Coronary artery (tissue), 2 donors: ENCODE data around the gene ANXA1.
A peak's percentile ranks its signal among the peaks of the same experiment; 100 is the strongest.

Source experiments
- DNase-seq: peaks from one replicate; pipeline ENCODE4 v3.0.0-alpha.2; 2017; ENCODE audit warnings: low spot score
- H3K27ac ChIP-seq, 2 donors: fragments of 200-600 bp; sonication (generic); one replicate each; pipeline ENCODE4 v1.5.1; 2016 to 2019
- H3K4me3 ChIP-seq: fragments of 200-600 bp; sonication (generic); 2 replicates; pipeline ENCODE4 v1.5.1; 2016; ENCODE audit warnings: mild to moderate bottlenecking, moderate library complexity
- TF ChIP-seq, protein P1 (sequence below): fragments of 200-600 bp; sonication (generic); IDR thresholded peaks from one replicate; pipeline ENCODE4 v1.5.1; 2019; ENCODE audit warnings: antibody characterized with exemption

The ANXA1 gene

GRCh38 chr9:73156865-73157187 is 5.2 kb downstream of the ANXA1 start:
- Histone ChIP-seq H3K4me3 (peak overlapping the region; percentile 51), H3K27ac (peak overlapping the region in 1 of 2 donors; percentile 17)
- DNase-seq: no peak
- TF ChIP-seq, protein P1, sequence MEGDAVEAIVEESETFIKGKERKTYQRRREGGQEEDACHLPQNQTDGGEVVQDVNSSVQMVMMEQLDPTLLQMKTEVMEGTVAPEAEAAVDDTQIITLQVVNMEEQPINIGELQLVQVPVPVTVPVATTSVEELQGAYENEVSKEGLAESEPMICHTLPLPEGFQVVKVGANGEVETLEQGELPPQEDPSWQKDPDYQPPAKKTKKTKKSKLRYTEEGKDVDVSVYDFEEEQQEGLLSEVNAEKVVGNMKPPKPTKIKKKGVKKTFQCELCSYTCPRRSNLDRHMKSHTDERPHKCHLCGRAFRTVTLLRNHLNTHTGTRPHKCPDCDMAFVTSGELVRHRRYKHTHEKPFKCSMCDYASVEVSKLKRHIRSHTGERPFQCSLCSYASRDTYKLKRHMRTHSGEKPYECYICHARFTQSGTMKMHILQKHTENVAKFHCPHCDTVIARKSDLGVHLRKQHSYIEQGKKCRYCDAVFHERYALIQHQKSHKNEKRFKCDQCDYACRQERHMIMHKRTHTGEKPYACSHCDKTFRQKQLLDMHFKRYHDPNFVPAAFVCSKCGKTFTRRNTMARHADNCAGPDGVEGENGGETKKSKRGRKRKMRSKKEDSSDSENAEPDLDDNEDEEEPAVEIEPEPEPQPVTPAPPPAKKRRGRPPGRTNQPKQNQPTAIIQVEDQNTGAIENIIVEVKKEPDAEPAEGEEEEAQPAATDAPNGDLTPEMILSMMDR: no peak

DNA sequence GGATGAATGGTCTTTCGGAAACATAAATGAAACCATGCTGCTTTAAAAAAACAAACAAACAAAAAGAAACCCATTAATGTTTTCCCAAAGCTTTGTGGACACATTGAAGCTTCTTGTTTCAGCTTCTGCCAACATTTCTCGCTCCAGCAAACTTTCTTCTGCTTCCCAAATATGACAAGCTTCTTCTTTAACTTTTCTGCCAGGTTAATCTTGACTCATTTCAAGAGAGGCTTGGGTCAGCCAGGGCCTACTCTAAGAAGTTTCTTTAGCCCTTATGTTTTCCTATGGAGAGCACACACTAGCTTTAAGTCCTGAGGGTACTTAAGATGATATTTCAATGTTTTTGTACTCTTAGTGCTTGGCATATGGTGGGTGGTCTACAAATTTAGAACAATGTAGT is 6.1 kb downstream of the ANXA1 start:
- H3K27ac ChIP-seq: no peak overlapping the region
- TF ChIP-seq, protein P1: no peak
- DNase-seq: no peak
- H3K4me3 ChIP-seq: peak overlapping the region; percentile 14

GRCh38 chr9:73158723-73159122 is 7.1 kb downstream of the ANXA1 start:
- no peak for DNase-seq
- H3K4me3 ChIP-seq: no peak overlapping the region
- no peak overlapping the region for H3K27ac ChIP-seq
- TF ChIP-seq, protein P1: no peak

DNA sequence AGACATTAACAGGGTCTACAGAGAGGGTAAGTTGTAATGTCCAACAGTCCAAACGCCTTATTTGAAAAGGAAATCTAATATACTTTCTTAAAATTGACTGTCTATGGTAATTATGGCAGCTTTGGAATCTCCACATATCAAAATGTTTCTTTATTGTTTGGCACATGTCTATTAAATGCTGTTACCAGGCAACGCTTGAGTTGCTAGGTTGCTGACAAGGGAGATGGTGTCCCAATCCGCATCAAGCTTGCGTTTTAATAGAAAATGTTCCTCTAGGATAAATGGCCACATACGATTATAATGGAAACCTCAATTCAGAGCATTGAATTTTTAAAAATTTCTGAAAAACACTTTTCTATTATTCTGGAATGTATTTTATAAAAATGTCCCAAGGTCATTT is 9.2 kb downstream of the ANXA1 start:
- Histone ChIP-seq H3K4me3 (no peak overlapping the region), H3K27ac (no peak overlapping the region)
- TF ChIP-seq, protein P1: no peak
- DNase-seq: no peak

DNA sequence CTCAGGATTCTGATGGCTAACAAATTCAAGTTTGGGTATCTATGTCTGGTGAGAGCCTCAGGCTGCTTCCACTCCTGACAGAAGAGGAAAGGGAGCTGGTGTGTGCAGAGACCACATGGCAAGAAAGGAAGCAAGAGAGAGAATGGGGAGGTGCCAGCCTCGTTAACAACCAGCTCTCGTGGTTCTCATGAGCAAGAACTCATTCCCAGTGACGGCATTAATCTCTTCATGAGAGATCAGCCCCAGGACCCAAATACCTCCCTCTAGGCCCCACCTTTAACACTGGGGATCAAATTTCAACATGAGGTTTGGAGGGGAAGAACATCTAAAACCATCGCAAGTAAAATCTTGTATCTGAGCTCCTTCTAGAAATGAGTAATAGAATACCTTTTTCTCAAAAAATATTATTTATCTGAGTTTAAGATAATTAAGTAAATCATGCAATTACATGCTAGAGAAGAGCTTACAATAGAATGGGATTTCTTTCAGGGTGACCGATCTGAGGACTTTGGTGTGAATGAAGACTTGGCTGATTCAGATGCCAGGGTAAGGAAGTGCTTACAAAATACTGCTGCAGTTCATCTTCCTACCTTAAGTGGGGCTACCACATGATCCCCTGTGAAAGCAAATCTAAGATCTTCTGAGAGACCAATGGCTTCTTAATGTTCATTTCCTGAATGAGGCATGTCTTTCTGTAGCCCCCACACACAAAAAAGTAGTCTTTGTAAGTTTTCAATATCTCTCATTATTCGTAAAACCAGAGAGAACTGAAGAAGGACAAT is 11.5 kb downstream of the ANXA1 start:
- H3K27ac ChIP-seq: no peak overlapping the region
- H3K4me3 ChIP-seq: no peak overlapping the region
- TF ChIP-seq, protein P1: no peak
- DNase-seq: no peak

DNA sequence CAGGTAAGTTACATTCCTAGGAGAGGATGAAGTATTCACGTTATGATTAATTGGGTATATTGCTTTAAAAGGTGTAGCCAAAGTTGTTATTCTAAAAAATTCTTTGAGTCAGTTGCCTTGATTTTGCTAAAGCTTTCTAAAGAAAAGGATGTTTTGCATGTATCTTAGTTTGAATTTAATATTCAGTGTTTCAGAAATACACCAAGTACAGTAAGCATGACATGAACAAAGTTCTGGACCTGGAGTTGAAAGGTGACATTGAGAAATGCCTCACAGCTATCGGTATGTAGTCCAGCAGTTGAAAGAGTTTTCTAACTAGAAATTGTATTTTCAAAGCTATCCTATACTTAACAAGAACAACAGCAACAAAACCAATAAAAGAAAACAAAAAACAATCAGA is 14.2 kb downstream of the ANXA1 start:
- TF ChIP-seq, protein P1: no peak
- DNase-seq: no peak
- Histone ChIP-seq H3K4me3 (no peak overlapping the region), H3K27ac (no peak overlapping the region)

DNA sequence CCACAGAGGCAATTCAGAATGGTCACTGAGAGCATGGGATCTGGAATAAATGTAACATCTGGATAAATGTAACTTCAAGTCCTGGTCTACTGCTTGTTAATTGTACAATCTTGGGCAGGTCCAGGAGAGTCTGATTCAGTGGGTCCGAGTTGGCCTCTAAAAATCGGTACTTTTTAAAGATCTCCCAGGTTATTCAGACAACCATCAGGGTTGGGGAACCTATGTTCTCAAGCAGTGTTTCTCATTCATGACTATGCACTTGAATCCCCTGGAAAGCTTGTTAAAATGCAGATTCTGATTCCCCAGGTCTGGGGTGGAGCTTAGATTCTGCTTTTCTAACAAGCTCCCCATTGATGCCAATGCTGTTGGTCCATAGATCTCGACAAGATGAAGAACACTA is 14.8 kb downstream of the ANXA1 start:
- TF ChIP-seq, protein P1: no peak
- no peak overlapping the region for H3K27ac ChIP-seq
- no peak for DNase-seq
- H3K4me3 ChIP-seq: no peak overlapping the region
